WTC11 (cell line): Measurements from ENCODE around the gene P2RX4.

ENCODE experiments used
- CTCF ChIP-seq: fragments of 200-600 bp; IDR thresholded peaks from 2 replicates; pipeline ENCODE4 v1.8.0; 2022; ENCODE audit warnings: antibody characterized with exemption
- JAZF1 ChIP-seq: fragments of 250-450 bp; sonication (Bioruptor Pico); IDR thresholded peaks from 2 replicates; pipeline ENCODE4 v1.9.0; 2021; ENCODE audit warnings: moderate library complexity, mild to moderate bottlenecking, inconsistent platforms
- ZNF121 ChIP-seq: sonication (generic); formaldehyde crosslinking; IDR thresholded peaks from 2 replicates; pipeline ENCODE4 v1.8.0; 2023; ENCODE audit warnings: missing genetic modification reagents

GRCh38 chr12:121278169-121279070 lies 68.5 kb downstream of the P2RX4 start:
- TF ChIP-seq CTCF, result no peak
- TF ChIP-seq JAZF1 (CRISPR knock-in tag), result no peak
- no peak for TF ChIP-seq ZNF121 (CRISPR knock-in tag)
